H9 (cell line): ENCODE measurements around the gene SLCO3A1. TPM values are rescaled to one million over a fixed set of nuclear protein-coding genes. Genes with fewer than 3 reads are reported as not detected.

Experiments used
- DNase-seq: peaks from one replicate; pipeline ENCODE4 v3.0.0-alpha.2; 2017
- H2AFZ ChIP-seq: one replicate; pipeline ENCODE4 v1.6.1; 2013; ENCODE audit warnings: mild to moderate bottlenecking, low read length, control low read depth, moderate library complexity
- H2AK5ac ChIP-seq: 2 replicates; pipeline ENCODE4 v1.6.1; 2013; ENCODE audit warnings: low read length, control low read depth, mixed read lengths; ENCODE audit not compliant: insufficient read length
- H2BK120ac ChIP-seq: one replicate; pipeline ENCODE4 v1.6.1; 2013; ENCODE audit warnings: low read depth, mild to moderate bottlenecking, low read length, control low read depth, inconsistent platforms; ENCODE audit not compliant: poor library complexity, severe bottlenecking
- H2BK12ac ChIP-seq: 2 replicates; pipeline ENCODE4 v1.6.1; 2013; ENCODE audit warnings: low read length, control low read depth, mixed read lengths, low read depth; ENCODE audit not compliant: insufficient read length
- H2BK15ac ChIP-seq: 2 replicates; pipeline ENCODE4 v1.6.1; 2013; ENCODE audit warnings: low read depth, low read length, control low read depth
- H2BK20ac ChIP-seq: one replicate; pipeline ENCODE4 v1.6.1; 2013; ENCODE audit warnings: low read depth, mild to moderate bottlenecking, low read length, control low read depth, inconsistent platforms; ENCODE audit not compliant: poor library complexity, severe bottlenecking
- H2BK5ac ChIP-seq: 2 replicates; pipeline ENCODE4 v1.6.1; 2013; ENCODE audit warnings: low read length, control low read depth, mixed read lengths; ENCODE audit not compliant: insufficient read length
- H3K14ac ChIP-seq: 2 replicates; pipeline ENCODE4 v1.6.1; 2013; ENCODE audit warnings: low read length, control low read depth; ENCODE audit not compliant: insufficient read depth
- H3K18ac ChIP-seq: 2 replicates; pipeline ENCODE4 v1.6.1; 2013; ENCODE audit warnings: low read depth, mild to moderate bottlenecking, mixed read lengths, low read length, control low read depth; ENCODE audit not compliant: insufficient read length
- H3K23ac ChIP-seq: 2 replicates; pipeline ENCODE4 v1.6.1; 2013; ENCODE audit warnings: low read length, control low read depth, mixed read lengths, low read depth; ENCODE audit not compliant: insufficient read length
- H3K23me2 ChIP-seq: 2 replicates; pipeline ENCODE4 v1.6.1; 2013; ENCODE audit warnings: low read depth, mild to moderate bottlenecking, mixed read lengths, low read length, control low read depth; ENCODE audit not compliant: insufficient read length, poor library complexity, severe bottlenecking
- H3K27ac ChIP-seq: 2 replicates; pipeline ENCODE4 v1.5.1; 2013; ENCODE audit warnings: low read length, control low read depth, mixed read lengths, low read depth; ENCODE audit not compliant: insufficient read length
- H3K27me3 ChIP-seq: 2 replicates; pipeline ENCODE4 v1.6.1; 2013; ENCODE audit warnings: low read length, control low read depth, inconsistent platforms; ENCODE audit not compliant: insufficient read depth
- H3K4ac ChIP-seq: 2 replicates; pipeline ENCODE4 v1.6.1; 2013; ENCODE audit warnings: low read depth, mild to moderate bottlenecking, control low read depth, inconsistent platforms, low read length, moderate library complexity
- H3K4me1 ChIP-seq: 2 replicates; pipeline ENCODE4 v1.6.1; 2013; ENCODE audit warnings: low read length, control low read depth, inconsistent platforms; ENCODE audit not compliant: insufficient read depth
- H3K4me2 ChIP-seq: 2 replicates; pipeline ENCODE4 v1.6.1; 2013; ENCODE audit warnings: low read length, control low read depth, mixed read lengths; ENCODE audit not compliant: insufficient read length, insufficient read depth
- H3K56ac ChIP-seq: 2 replicates; pipeline ENCODE4 v1.6.1; 2013; ENCODE audit warnings: low read depth, mild to moderate bottlenecking, mixed read lengths, low read length, control low read depth; ENCODE audit not compliant: insufficient read length
- H3K79me1 ChIP-seq: 2 replicates; pipeline ENCODE4 v1.6.1; 2013; ENCODE audit warnings: low read depth, mild to moderate bottlenecking, moderate library complexity, low read length, control low read depth, inconsistent platforms; ENCODE audit not compliant: insufficient read depth, poor library complexity, severe bottlenecking
- H3K79me2 ChIP-seq: 2 replicates; pipeline ENCODE4 v1.6.1; 2013; ENCODE audit warnings: low read length, control low read depth, inconsistent platforms; ENCODE audit not compliant: insufficient read depth
- H3K9ac ChIP-seq: 2 replicates; pipeline ENCODE4 v1.6.1; 2013; ENCODE audit warnings: low read length, control low read depth, mixed read lengths; ENCODE audit not compliant: insufficient read length; ENCODE audit errors: extremely low read depth
- H3K9me3 ChIP-seq: one replicate; pipeline ENCODE4 v1.6.1; 2013; ENCODE audit warnings: low read depth, low read length, inconsistent platforms; ENCODE audit not compliant: control insufficient read depth
- H3T11ph ChIP-seq: one replicate; pipeline ENCODE4 v1.6.1; 2013; ENCODE audit warnings: mild to moderate bottlenecking, low read length, control low read depth, inconsistent platforms
- H4K20me1 ChIP-seq: one replicate; pipeline ENCODE4 v1.6.1; 2013; ENCODE audit not compliant: control insufficient read depth, insufficient read length, insufficient read depth
- H4K5ac ChIP-seq: 2 replicates; pipeline ENCODE4 v1.6.1; 2013; ENCODE audit warnings: low read depth, mild to moderate bottlenecking, mixed read lengths, low read length, control low read depth; ENCODE audit not compliant: insufficient read length
- H4K8ac ChIP-seq: replicated peaks from 2 replicates; pipeline ENCODE4 v1.6.1; 2013; ENCODE audit warnings: low read length, control low read depth, mixed read lengths, low read depth; ENCODE audit not compliant: insufficient read length
- H4K91ac ChIP-seq: 2 replicates; pipeline ENCODE4 v1.6.1; 2013; ENCODE audit warnings: low read depth, mild to moderate bottlenecking, moderate library complexity, mixed read lengths, low read length, control low read depth; ENCODE audit not compliant: insufficient read length
- H3K27ac Mint-ChIP-seq, 3 experiments: 2 replicates in 2 of 3; 3 replicates in 1 of 3; pipeline ENCODE4 v1.8.0; 2020 to 2021; ENCODE audit warnings: mixed read lengths in 3 of 3, mild to moderate bottlenecking in 1 of 3, moderate library complexity in 1 of 3
- H3K27me3 Mint-ChIP-seq: 2 replicates; pipeline ENCODE4 v1.8.0; 2021; ENCODE audit warnings: low read depth, mild to moderate bottlenecking, moderate library complexity, mixed read lengths
- H3K36me3 Mint-ChIP-seq, 3 experiments: 2 replicates in 2 of 3; 3 replicates in 1 of 3; pipeline ENCODE4 v1.8.0; 2020 to 2021; ENCODE audit warnings: low read depth in 3 of 3, mixed read lengths in 3 of 3; ENCODE audit not compliant: insufficient read depth in 1 of 3
- H3K4me1 Mint-ChIP-seq, 2 experiments: 2 replicates each; pipeline ENCODE4 v1.8.0; 2020; ENCODE audit warnings: mixed read lengths in 2 of 2
- H3K4me3 Mint-ChIP-seq, 2 experiments: 2 replicates in 1 of 2; 3 replicates in 1 of 2; pipeline ENCODE4 v1.8.0; 2020 to 2021; ENCODE audit warnings: mild to moderate bottlenecking in 2 of 2, mixed read lengths in 2 of 2, moderate library complexity in 1 of 2
- H3K9me3 Mint-ChIP-seq, 2 experiments: 2 replicates in 1 of 2; 3 replicates in 1 of 2; pipeline ENCODE4 v1.8.0; 2020; ENCODE audit warnings: mild to moderate bottlenecking in 2 of 2, mixed read lengths in 2 of 2, moderate library complexity in 1 of 2
- CTCF ChIP-seq: fragments of 200-600 bp; sonication (generic); conservative IDR thresholded peaks from 3 replicates; pipeline ENCODE4 v1.8.0; 2021; ENCODE audit warnings: antibody characterized with exemption, mild to moderate bottlenecking
- WGBS: extraction: QIAGEN DNeasy Blood & Tissue Kit; methylation state at CpG from one replicate; pipeline ENCODE4 v1.1.7; 2013; ENCODE audit warnings: missing lambda C conversion rate, low lambda C conversion rate, mixed read lengths; ENCODE audit not compliant: insufficient read length; ENCODE audit errors: extremely low coverage; 5-methylcytosine and 5-hydroxymethylcytosine counted together
- total RNA-seq: library from RNA; stranded (reverse); gene quantifications from 2 replicates; pipeline ENCODE4 v1.2.1, GENCODE V29; 2021

SLCO3A1 gene
- total RNA-seq, 1 experiment from 2014 or later, result 9.4 TPM

GRCh38 chr15:91844928-91845327 is 8.6 kb upstream of the SLCO3A1 start:
- Histone ChIP-seq H4K5ac (no peak overlapping the region), H3K23ac (no peak overlapping the region), H3K27ac (no peak overlapping the region), H3K27me3 (no peaks in the 10 kb centered on the region), H3K9ac (no peak overlapping the region), H3K14ac (no peak overlapping the region), H2BK5ac (no peak overlapping the region), H2AFZ (no peak overlapping the region), H3K9me3 (no peaks in the 10 kb centered on the region), H2BK12ac (no peak overlapping the region), H3K23me2 (no peaks in the 10 kb centered on the region), H3K4me1 (no peaks in the 10 kb centered on the region), H4K91ac (no peak overlapping the region), H4K20me1 (no peaks in the 10 kb centered on the region), H3K4me2 (no peak overlapping the region), H3K79me1 (no peaks in the 10 kb centered on the region), H3T11ph (no peak overlapping the region), H2BK120ac (no peak overlapping the region), H3K56ac (no peak overlapping the region), H2AK5ac (no peak overlapping the region), H3K18ac (no peak overlapping the region), H3K4ac (no peak overlapping the region), H4K8ac (no peak overlapping the region), H3K79me2 (no peaks in the 10 kb centered on the region), H2BK20ac (no peak overlapping the region), H2BK15ac (no peak overlapping the region)
- Mint-ChIP-seq H3K27ac (no peak overlapping the region), H3K9me3 (peaks cover 3 to 7% of the 10 kb centered on the region in 2 experiments; a peak in 3 of 5 replicates), H3K4me1 (peaks cover 12 to 18% of the 10 kb centered on the region in 2 experiments), H3K36me3 (peaks cover 0 to 7% (median 2%) of the 10 kb centered on the region in 3 experiments; a peak in 4 of 7 replicates), H3K27me3 (peaks cover 4% of the 10 kb centered on the region), H3K4me3 (no peak overlapping the region)
- TF ChIP-seq CTCF, result no peak
- DNase-seq, result no peak
- WGBS, result no CpG with 5 or more reads among the region's 5 CpGs
